ENCODE results near the gene SYDE2.
"Not testable (repeated sequence)": the region's sequence is repeated elsewhere in the genome, so short reads cannot be mapped to it uniquely, and the experiment has no call there.

SYDE2 gene

DNA sequence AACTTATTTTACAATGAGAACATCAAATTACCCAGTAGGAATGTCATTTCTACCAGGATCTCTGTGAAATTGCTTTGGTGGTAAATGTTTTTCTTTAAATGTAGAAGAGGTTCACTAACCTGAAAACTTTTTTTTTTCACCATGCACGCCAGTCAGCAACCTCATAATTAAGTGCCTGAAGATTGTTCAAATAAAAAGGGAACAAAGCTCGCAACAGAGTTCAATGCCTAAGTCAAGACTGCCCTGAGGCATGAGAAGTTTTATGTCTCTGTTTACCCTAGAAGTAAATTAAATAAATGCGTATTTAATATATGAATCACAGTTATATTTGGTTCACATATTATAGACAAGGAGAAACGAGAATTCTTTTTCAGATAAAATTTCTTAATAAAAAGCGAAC, 13.8 kb upstream of the SYDE2 start:
- DNase-seq (ENCODE audit: low read depth, low spot score) = no peak

DNA sequence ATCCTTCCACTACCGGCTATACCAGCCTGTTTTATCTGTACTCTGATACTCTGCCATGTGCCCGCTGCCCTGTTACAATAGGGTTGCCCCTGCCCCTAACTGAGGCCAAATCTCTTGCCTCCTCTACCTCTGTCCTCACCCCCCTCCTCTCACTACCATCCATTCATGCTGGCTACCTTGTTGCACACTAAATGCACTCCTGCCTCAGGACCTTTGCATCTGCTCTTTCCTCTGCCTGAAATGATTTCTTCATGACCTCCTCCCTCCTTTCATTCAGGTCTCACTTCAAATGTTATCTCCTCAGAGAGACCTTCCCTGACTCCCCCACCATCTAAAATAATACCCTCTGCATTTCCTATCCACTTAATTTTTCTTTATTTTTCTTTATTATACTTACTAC, 7.7 kb upstream of the SYDE2 start:
- DNase-seq (ENCODE audit: low read depth, low spot score) = no peak

DNA sequence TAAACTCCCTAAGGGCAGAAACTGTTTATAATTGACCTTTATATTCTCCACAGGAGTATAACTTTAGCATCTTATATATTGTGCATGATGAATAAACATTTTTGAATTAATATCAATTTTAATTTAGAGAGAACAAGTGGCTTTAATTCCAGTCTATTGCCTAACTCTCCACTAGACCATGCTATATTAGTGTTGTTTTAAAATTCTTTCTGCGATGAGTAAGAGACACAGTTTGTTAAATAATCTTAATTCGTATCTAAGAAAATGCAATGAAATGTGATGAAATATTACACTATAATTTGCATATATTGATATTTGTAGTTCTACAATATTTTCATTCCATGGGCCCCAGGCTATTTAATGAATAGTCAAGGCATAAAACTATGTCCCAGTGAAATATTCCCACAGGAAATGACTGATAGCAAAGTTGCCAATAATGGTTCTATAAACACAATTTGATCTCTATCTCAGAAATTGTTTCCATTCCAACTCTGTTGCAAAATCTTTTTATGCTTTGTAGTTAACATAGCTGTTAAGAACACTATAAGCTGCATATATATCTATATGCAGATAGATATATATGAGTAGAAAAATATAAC, 2.9 kb upstream of the SYDE2 start:
- DNase-seq (ENCODE audit: low read depth, low spot score) = no peak

GRCh38 chr1:85202864-85203255, 2.0 kb upstream of the SYDE2 start:
- no peak for DNase-seq (ENCODE audit: low read depth, low spot score)

DNA sequence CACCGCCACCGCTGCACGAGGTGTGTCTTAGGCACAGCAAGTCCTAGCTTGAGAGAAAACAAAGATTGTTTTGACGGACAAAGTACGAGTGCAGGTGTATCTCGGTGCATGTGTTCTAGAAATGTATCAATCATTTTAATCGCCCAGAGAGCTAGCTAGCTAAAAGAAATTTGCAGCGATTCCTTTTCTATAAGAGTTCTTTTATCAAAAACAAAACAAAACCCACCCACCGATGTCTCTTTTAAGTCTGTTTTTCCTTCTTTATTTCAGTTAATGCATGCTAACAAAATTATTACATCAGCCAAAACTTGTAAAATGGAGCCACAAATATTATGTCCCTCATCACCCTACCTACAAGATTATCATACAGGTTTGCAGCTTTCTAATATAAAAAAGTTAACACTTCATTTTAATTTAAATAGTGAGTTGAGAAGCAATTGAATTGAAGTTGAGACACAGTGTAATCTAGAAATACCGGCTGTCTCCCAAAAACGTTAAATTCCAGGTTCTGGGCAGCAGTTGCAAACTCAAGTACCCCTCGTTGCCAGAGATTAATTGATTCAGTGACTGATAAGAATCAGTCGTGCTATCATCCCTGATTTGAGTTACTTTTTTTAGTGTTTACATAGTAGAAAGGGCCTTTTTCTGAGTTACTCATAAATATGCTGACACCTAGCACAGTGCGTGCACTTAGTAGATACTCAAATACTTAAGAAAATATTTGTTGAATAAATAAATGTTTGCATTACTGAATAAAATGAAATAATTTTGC, 1.5 kb upstream of the SYDE2 start:
- no peak for DNase-seq (ENCODE audit: low read depth, low spot score)

DNA sequence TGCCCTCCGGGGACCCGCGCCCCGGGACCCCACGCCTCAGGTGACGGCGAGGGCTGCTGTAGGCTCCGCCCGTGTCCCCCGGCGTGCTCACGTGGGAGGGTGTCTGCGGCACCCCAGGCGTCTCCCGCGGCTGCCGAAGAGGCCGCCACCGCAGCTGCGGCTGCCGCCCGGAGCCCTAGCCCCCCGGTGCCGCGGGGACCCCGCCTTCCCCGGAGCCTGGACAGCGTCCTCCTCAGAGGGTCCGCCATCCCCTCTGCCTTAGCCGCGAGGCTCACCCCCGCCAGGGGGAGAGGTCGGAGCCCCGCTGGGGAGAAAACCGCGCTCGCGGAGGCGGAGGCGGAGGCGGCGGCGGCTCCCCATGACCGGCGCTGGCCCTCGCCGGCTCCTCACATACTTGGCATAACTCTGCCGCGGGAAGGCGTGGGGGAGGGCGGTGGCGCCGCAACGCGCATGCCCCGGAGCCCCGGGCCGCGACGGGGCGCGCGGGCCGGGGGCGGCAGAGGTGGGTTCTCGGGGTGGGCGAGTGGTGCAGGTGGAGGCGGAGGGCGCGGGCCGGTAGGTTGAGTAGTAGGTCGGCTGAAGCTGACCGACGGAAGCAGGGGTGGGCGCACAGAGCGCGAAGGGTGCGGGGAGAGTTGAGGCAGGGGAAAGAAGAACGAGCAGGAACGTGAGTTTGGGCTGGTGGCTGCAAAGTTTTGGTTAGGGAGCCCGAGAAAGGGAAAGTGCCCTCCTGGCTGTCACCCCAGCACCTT, 700 bp upstream of the SYDE2 start:
- peak; percentile 13 for DNase-seq (ENCODE audit: low read depth, low spot score)

GRCh38 chr1:85199667-85200462, 951 bp downstream of the SYDE2 start:
- DNase-seq (ENCODE audit: low read depth, low spot score) = no peak

DNA sequence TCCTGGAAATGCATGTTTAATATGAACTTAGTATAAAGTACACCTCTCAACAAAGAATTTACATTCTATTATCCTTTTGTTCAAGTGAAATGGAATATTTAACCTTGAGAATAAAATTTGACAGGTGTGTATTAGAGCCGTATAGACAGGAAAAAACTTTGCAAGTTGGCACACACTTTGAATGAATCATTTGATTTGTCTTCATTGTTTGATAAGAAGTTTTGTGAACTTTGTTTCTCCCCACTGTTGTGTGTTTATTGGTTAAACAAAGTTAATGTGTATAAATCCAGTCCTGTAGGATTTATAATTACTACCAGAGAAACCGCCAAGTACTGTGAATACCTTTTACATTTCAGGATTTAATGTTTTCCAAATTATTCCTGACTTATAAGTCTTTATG, 2.0 kb downstream of the SYDE2 start:
- no peak for DNase-seq (ENCODE audit: low read depth, low spot score)

GRCh38 chr1:85196358-85196757, 4.5 kb downstream of the SYDE2 start:
- DNase-seq (ENCODE audit: low read depth, low spot score) = no peak

- DNase-seq (ENCODE audit: low read depth, low spot score) = no peak
These were observed 5.1 kb downstream of the SYDE2 start for GRCh38 chr1:85195703-85196102.

DNA sequence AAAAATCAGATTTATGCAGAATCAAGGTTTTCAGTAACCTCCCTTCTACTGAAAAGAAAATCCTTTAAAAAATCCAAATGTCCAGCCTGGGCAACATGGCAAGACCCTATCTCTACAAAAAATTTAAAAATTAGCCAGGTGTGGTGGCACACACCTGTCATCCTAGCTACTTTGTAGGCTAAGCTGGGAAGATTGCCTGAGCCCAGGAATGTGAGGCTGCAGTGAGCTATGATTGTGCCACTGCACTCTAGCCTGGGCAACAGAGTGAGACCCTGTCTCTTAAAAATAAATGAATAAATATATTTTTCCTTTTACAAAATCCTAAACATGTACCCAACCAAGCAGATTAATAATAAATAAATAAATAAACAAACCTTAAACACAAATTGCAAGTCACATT, 8.7 kb downstream of the SYDE2 start:
- DNase-seq (ENCODE audit: low read depth, low spot score) = not testable (repeated sequence)

DNA sequence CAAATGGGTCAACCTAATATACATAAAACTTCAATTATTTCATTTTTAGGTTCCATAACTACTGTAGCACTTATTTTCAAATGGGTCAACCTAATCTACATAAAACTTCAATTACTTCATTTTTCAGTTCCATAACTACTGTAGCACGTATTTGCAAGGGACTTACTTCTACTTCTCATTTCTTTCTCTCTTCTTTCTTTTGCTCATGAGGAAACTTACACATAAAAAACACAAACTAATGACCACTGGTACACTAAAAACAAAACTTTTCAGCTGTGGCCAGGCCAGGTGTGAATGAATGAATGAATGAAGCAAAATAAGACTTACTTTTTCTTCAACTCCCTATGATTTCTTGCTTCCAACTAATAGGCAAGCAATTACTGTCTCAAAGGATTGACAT, 11.7 kb downstream of the SYDE2 start:
- DNase-seq (ENCODE audit: low read depth, low spot score) = no peak

GRCh38 chr1:85188530-85188929, 12.3 kb downstream of the SYDE2 start:
- DNase-seq (ENCODE audit: low read depth, low spot score) = no peak

- DNase-seq (ENCODE audit: low read depth, low spot score) = not testable (repeated sequence)
These were observed 13.8 kb downstream of the SYDE2 start for GRCh38 chr1:85187021-85187420.

- DNase-seq (ENCODE audit: low read depth, low spot score) = no peak
These were observed 16.6 kb downstream of the SYDE2 start for GRCh38 chr1:85184245-85184644.

GRCh38 chr1:85182700-85183099, 18.1 kb downstream of the SYDE2 start:
- no peak for DNase-seq (ENCODE audit: low read depth, low spot score)

DNA sequence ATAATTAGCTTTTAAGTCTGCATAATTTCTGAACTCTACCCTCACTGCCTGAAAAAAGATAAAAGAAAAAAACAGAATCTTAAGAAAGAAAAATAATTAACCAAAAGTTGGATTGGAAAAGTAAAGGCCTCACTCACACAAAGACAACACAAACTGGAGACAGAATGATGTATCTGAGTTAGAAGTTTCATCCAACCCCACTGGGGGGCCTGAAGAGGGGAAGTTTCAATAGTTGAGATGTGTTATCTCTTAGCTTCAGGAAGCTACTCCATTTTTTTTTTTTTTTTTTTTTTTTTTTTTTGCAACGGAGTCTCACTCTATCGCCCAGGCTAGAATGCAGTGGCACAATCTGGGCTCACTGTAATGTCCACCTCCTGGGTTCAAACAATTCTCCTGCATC, 19.9 kb downstream of the SYDE2 start:
- no peak for DNase-seq (ENCODE audit: low read depth, low spot score)

DNA sequence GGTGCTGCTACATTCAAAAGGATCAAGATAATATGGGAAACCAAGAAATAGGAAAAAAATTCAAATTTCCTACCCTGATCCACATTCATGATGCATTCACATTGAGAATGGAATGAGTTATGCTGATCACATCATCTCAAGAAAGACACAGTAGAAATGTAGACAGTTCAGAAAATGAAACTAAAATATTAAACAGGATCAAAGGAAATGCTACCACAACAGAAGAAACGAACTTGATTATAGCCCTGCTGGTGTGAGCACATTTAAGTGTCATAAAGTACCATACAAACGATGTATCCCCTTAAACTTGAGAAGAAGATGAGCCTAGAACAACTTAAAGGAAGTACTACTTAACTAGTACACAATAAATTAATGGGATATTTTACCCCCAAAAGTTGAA, 21.3 kb downstream of the SYDE2 start:
- DNase-seq (ENCODE audit: low read depth, low spot score) = no peak

GRCh38 chr1:85178396-85178795, 22.4 kb downstream of the SYDE2 start:
- DNase-seq (ENCODE audit: low read depth, low spot score) = no peak

GRCh38 chr1:85174503-85174902, 26.3 kb downstream of the SYDE2 start:
- DNase-seq (ENCODE audit: low read depth, low spot score) = no peak

GRCh38 chr1:85172684-85173337, 28.0 kb downstream of the SYDE2 start:
- no peak for DNase-seq (ENCODE audit: low read depth, low spot score)

DNA sequence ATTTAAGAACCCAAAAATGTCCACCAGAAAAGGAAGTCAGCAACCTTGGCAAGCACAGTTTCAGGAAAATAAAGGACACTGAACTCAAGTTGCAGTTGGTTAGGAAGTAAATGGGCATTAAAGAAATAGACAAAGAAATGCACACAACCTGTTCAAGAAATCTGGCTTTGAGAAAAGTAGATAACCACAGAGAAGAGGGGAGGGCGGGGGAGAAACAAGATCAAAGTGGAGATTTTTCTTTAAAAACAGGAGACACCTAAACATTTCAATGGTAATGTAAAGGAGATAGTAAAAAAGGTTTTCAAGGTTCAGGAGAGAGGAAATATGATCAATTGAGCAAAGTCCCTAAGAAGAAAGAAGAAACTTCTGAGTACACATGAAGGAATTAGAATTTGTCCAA, 29.1 kb downstream of the SYDE2 start:
- no peak for DNase-seq (ENCODE audit: low read depth, low spot score)

All from smooth muscle cell of the brain vasculature (primary cell).